ENCODE data around the gene UVSSA. TPM values are rescaled to one million over a fixed set of nuclear protein-coding genes. Genes with fewer than 3 reads are reported as not detected.

Gene UVSSA
- polyA plus RNA-seq, 1 of the 3 experiments (the other 2 are of a cell fraction), result 14.9 TPM

DNA sequence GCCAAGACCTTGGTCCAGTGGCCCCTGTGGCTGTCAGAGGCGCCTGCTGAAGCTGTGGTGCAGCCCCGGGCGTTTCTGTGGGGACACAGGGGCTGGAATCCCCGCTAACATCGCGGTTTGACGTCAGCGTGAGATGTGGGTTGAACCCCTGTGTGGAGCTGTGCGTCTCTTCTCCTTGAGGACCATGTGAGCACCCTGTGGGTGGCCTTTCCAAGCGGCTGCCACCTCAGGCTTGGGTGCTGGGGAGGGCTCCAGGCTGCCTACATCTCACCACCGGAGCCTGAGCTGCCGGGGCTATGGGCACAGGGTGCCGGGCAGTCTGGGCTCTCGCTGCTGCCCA is 27.7 kb downstream of the UVSSA start:
- Histone ChIP-seq H3K4me2 (no peak overlapping the region), H3K36me3 (replicated peaks in 1 of 2; ENCODE audit: control insufficient read depth in 1 of 2, insufficient read depth in 2 of 2, low read length in 1 of 2) (peaks cover 9 to 48% of the 10 kb centered on the region in 2 experiments), H3K9ac (no peak overlapping the region), H3K27ac (ENCODE audit: low read depth in 2 of 2, low read length in 1 of 2) (no peak overlapping the region), H3K27me3 (ENCODE audit: insufficient read depth) (no peaks in the 10 kb centered on the region), H2AFZ (ENCODE audit: low read depth) (no peak overlapping the region), H3K4me3 (ENCODE audit: low read depth in 2 of 2, low read length in 1 of 2) (no peak overlapping the region), H3K9me2 (no peaks in the 10 kb centered on the region), H3K4me1 (ENCODE audit: control insufficient read depth in 1 of 2, insufficient read depth in 2 of 2, low read depth in 1 of 2, low read length in 1 of 2) (no peaks in the 10 kb centered on the region), H3K9me3 (no peaks in the 10 kb centered on the region), H3F3A (replicated peaks; ENCODE audit: insufficient read depth) (no peaks in the 10 kb centered on the region), H4K20me1 (ENCODE audit: insufficient read depth) (no peaks in the 10 kb centered on the region), H3K79me2 (ENCODE audit: insufficient read depth) (no peaks in the 10 kb centered on the region)
- DNase-seq, result no peak
- WGBS (ENCODE audit: low lambda C conversion rate), result 82% methylated on average over 7 of the region's 14 CpGs
- ChIA-PET CTCF (interaction anchor here (0.8 to 1.9 kb wide), 2 partner anchors 138 to 255 kb away, joined by 3 to 7 read pairs; no protein-coding TSS in a partner anchor), POLR2A (no interaction called here)
- TF ChIP-seq TCF12 (IDR thresholded peaks at IDR 0.05), result no peak
- TF ChIP-seq, protein P1, sequence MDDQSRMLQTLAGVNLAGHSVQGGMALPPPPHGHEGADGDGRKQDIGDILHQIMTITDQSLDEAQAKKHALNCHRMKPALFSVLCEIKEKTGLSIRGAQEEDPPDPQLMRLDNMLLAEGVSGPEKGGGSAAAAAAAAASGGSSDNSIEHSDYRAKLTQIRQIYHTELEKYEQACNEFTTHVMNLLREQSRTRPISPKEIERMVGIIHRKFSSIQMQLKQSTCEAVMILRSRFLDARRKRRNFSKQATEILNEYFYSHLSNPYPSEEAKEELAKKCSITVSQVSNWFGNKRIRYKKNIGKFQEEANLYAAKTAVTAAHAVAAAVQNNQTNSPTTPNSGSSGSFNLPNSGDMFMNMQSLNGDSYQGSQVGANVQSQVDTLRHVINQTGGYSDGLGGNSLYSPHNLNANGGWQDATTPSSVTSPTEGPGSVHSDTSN (IDR thresholded peaks at IDR 0.05), result no peak
- no peak for TF ChIP-seq RCOR1 (IDR thresholded peaks at IDR 0.05; ENCODE audit: low read length)
- TF ChIP-seq NRF1 (IDR thresholded peaks at IDR 0.05; ENCODE audit: low read depth, low read length), result no peak
- TF ChIP-seq, protein P2, sequence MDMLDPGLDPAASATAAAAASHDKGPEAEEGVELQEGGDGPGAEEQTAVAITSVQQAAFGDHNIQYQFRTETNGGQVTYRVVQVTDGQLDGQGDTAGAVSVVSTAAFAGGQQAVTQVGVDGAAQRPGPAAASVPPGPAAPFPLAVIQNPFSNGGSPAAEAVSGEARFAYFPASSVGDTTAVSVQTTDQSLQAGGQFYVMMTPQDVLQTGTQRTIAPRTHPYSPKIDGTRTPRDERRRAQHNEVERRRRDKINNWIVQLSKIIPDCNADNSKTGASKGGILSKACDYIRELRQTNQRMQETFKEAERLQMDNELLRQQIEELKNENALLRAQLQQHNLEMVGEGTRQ (IDR thresholded peaks at IDR 0.05; ENCODE audit: borderline replicate concordance, low read depth, low read length), result no peak
- TF ChIP-seq TEAD4 (IDR thresholded peaks at IDR 0.05; ENCODE audit: borderline replicate concordance, insufficient read depth), result no peak
- TF ChIP-seq NFIC (IDR thresholded peaks at IDR 0.05; ENCODE audit: borderline replicate concordance), result no peak
- TF ChIP-seq EP300 (IDR thresholded peaks at IDR 0.05; ENCODE audit: borderline replicate concordance in 1 of 2, low read depth in 1 of 2, low read length in 1 of 2), result no peak
- TF ChIP-seq, protein P3, sequence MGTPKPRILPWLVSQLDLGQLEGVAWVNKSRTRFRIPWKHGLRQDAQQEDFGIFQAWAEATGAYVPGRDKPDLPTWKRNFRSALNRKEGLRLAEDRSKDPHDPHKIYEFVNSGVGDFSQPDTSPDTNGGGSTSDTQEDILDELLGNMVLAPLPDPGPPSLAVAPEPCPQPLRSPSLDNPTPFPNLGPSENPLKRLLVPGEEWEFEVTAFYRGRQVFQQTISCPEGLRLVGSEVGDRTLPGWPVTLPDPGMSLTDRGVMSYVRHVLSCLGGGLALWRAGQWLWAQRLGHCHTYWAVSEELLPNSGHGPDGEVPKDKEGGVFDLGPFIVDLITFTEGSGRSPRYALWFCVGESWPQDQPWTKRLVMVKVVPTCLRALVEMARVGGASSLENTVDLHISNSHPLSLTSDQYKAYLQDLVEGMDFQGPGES (IDR thresholded peaks at IDR 0.05; ENCODE audit: low read depth, low read length), result no peak
- no peak for TF ChIP-seq EZH2phosphoT487 (IDR thresholded peaks at IDR 0.05; ENCODE audit: borderline replicate concordance, low read depth)
- TF ChIP-seq YY1 (IDR thresholded peaks at IDR 0.05; ENCODE audit: low read depth), result no peak
- TF ChIP-seq JUND (IDR thresholded peaks at IDR 0.05), result no peak
- TF ChIP-seq SMC3 (IDR thresholded peaks at IDR 0.05; ENCODE audit: low read depth, low read length), result no peak
- no peak for TF ChIP-seq GABPA (IDR thresholded peaks at IDR 0.05; ENCODE audit: low read depth)
- TF ChIP-seq FOXM1 (IDR thresholded peaks at IDR 0.05; ENCODE audit: low read depth), result no peak
- TF ChIP-seq CHD2 (IDR thresholded peaks at IDR 0.05; ENCODE audit: low read length, partially characterized antibody), result no peak
- no peak for TF ChIP-seq FOXJ3 (CRISPR knock-in tag; IDR thresholded peaks at IDR 0.05)
- TF ChIP-seq SIN3A (IDR thresholded peaks at IDR 0.05; ENCODE audit: borderline replicate concordance, low read depth, low read length), result no peak
- TF ChIP-seq ELF1 (IDR thresholded peaks at IDR 0.05), result no peak

All from SK-N-SH (cell line).